GM19238 (cell line): ENCODE data around the gene PNMA6E.

Source experiments
- DNase-seq: peaks from one replicate; pipeline ENCODE4 v3.0.0; 2011; ENCODE audit warnings: low spot score; ENCODE audit not compliant: insufficient read length

Gene PNMA6E

DNA sequence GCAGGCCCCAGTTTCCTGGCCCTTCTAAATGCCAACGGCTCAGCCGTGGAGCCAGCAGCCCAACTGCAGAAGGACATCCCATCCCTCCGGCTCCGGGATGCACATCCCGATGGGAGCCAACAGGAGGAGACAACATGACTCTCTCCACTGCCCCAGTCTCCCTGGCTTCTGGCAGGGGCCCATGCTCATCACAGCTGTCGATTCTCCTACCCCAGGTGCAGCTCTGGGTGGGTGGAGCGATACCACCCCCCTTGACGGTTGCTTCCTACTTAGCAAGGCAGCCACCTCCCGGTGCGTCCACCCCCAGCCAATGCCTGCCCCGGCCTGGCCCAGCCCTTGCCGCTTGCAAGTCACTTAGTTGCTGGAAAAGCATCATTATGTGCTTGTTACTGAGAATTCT lies 47.7 kb downstream of the PNMA6E start:
- no peak for DNase-seq

DNA sequence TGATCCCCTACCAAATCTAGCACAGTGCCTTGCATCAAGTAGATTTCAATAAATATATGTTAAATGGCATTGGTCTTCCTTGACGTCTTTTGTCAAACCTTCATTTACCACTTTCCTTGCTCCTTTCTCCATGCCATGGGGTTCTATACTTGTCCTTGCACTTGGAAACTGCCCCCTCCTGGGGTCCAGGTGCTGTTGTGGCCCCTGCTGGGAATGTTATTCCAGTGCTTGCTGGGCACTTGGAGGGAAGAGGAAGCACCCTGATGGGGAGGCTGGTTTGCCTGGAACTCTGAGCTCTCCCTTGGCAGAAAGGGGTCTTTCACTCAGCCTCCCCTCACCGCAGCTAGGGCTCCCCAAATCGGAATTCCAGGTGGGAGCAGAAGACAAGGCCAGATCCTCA lies 48.3 kb downstream of the PNMA6E start:
- DNase-seq = no peak

DNA sequence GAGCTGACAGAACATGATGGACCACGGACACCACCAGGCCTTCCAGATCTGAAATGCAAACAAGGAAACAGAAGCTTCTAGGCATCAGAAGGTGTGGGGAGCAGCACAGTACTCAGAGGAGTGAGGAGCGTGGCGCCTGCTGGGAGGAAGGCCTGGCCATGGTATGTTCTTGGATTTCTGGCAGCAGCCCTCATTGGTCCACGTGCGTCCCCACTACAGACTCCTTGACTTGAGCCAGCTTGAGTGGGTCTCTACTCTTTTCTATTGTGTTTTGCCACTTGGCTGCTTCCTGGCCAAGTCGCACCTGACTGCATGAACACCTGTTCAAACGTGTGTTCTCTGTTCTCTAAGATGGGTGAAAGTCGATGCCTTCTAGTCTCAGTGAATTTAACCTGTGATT lies 49.2 kb downstream of the PNMA6E start:
- no peak for DNase-seq

DNA sequence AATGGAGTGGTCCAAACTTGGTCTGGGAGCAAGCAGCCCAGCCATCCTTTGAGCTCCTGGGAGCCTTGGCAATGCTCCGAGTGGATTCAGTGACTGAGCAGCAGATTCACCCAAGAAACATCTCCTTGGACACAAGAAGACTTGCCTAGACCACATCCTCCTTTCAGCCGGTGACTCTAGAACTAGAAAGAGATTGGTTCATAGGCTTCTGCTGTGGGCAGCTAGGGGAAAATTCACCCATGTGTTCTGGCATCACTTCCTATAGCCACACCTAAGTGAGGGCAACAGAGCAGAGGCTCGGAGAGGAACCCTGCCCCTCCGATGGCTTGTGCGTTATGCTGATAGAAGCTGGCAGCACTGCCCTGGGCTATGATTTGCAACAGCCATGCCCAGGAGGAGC lies 51.2 kb downstream of the PNMA6E start:
- DNase-seq = no peak

DNA sequence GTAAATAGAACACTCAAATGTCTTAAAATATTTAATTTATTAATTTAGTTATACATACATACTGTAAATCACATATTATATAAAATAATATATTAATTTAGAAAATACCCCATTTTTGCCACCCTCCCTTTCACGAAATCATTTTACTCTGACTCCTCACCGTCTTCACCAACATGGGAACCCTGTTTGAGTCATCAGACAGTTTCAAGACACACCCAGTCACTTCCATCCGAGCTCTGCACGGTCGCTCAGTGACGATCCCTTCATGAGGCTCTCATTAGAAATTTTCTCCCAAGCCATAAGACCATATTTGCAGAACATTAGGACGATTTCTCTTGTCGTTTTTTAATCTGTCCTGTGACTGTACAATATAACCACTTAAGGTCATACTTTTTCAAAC lies 52.7 kb downstream of the PNMA6E start:
- no peak for DNase-seq

DNA sequence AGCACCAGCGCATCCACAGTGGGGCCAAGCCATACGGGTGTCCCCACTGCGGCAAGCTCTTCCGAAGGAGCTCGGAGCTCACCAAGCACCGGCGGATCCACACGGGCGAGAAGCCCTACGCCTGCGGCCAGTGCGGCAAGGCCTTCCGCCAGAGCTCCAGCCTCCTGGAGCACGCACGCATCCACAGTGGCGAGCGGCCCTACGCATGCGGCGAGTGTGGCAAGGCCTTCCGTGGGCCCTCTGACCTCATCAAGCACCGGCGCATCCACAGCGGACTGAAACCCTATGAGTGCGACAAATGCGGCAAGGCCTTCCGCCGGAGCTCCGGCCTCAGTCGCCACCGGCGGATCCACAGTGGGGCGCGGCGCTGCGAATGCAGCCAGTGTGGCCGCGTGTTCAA lies 53.6 kb downstream of the PNMA6E start:
- DNase-seq = no peak
